GM13976 (cell line): ENCODE measurements around the gene PTTG1IP.

Experiments used
- DNase-seq: peaks from one replicate; pipeline ENCODE4 v3.0.0; 2012; ENCODE audit warnings: low spot score
- in situ Hi-C: fragments of 300-500 bp; cut with MboI; formaldehyde crosslinking; loops from one replicate; pipeline ENCODE4 v1.12.0; 2022; ENCODE audit warnings: low sequenced_read_pairs, mixed read lengths, inconsistent platforms; ENCODE audit not compliant: unreplicated experiment
- TF ChIP-seq, protein P1 (sequence below): IDR thresholded peaks from 2 replicates; pipeline ENCODE4 v1.5.1; 2012; ENCODE audit warnings: borderline replicate concordance, mild to moderate bottlenecking; ENCODE audit not compliant: insufficient read depth; ENCODE audit errors: extremely low read depth, missing control alignments, control extremely low read depth

PTTG1IP gene

DNA sequence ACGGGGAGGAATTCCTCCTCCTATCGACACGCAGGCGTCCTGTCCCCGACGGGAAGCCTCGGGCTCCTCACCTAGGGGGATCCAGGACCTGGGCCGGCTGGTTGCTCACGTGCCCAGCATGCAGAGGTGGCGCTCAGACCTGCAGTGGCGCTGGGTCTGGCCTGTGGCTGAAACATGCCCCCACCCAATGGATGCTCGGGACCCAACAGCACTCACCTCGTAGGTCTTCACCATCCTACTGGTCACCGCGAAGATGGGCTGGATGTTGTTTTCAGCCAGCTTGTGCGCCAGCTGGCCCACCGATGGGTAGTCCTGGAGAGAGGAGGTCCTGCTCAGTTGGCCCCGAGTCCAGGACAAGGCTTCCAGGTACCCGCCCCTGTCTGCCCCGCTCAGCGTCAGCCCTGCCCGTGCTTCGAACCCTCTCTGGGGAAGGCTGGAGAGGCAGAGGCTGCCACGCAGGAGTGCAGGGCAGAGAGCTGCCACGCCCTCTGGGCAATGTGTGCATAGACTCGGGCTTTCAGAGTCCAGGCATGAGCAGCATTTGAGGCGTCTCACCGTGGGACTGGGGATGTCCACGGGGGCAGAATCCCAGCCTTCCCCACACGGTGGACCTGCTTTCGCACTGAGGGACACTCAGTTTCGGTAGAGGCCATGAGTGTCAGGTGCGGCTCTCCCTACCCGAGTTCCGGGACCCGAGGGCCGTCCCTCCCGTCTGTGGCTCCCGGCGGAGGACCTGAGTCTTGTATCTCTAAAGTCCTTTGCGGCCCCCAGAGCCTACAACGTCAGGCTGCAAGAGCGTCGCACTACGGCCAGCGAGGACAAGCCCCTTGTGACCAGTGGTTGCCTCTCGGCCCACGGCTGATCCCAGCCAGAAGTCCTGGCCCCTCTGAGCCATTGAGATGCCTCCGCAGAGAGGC is 25.6 kb upstream of the PTTG1IP start:
- in situ Hi-C loops = loop anchor here (5.0 kb wide), 1 partner anchor 38 kb away; no protein-coding TSS in a partner anchor
- TF ChIP-seq, protein P1, sequence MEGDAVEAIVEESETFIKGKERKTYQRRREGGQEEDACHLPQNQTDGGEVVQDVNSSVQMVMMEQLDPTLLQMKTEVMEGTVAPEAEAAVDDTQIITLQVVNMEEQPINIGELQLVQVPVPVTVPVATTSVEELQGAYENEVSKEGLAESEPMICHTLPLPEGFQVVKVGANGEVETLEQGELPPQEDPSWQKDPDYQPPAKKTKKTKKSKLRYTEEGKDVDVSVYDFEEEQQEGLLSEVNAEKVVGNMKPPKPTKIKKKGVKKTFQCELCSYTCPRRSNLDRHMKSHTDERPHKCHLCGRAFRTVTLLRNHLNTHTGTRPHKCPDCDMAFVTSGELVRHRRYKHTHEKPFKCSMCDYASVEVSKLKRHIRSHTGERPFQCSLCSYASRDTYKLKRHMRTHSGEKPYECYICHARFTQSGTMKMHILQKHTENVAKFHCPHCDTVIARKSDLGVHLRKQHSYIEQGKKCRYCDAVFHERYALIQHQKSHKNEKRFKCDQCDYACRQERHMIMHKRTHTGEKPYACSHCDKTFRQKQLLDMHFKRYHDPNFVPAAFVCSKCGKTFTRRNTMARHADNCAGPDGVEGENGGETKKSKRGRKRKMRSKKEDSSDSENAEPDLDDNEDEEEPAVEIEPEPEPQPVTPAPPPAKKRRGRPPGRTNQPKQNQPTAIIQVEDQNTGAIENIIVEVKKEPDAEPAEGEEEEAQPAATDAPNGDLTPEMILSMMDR = no peak
- DNase-seq = no peak

DNA sequence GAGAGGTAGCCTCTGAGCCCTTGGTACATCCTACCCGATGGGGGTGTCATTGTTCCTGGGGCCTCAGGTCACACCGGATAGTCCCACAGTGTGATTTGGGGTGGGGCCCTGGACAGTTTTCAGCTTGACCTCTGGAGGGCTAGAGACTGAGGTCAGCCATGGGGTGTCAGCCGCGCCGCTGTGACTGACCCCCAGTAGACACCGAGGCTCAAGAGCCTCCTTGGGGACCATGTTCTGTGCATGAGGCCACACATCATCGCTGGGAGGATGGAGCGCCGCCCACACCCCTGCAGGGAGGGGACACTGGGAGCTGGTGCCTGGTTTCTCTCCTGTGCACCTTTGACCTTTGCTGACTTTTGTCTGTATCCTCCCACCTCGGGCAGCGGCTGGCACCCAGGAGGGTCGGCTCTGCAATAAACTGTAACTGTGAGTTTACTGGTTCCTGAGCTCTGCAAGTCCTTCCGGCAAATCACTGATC is 24.6 kb upstream of the PTTG1IP start:
- TF ChIP-seq, protein P1 = no peak
- no peak for DNase-seq
- in situ Hi-C loops = loop anchor here (5.0 kb wide), 1 partner anchor 39 kb away; no protein-coding TSS in a partner anchor

DNA sequence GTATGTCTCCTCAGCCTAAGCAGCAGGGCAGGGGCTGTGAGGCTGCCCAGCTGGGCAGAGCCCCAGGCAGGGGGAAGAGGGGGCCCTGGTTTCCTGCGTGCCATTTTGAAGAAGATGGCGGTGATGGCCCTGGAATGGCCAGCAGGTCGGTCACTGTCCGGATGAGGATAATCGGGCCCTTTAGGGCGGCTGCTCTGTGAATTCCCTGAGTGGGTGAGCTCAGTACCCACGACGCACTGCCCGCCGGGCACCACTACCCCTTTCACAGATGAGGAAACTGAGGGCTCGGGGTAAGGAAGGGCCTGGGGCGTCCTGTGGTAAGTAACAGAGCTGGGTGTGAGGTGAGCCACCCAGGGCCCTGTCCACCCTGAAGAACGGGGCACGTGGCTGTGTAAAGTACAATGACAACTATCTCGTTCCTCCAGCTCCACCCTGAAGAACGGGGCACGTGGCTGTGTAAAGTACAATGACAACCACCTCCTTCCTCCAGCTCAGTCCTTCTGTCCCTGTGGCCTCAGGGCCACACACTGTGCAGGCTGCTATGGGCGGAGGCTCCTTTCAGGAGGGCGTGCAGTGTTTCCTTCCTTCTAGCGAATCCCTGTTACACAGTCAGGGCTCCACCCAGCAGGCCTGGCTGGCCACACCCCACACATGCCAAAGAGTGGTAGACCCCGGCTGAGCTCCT is 24.0 kb upstream of the PTTG1IP start:
- TF ChIP-seq, protein P1 = no peak
- DNase-seq = no peak
- in situ Hi-C loops = loop anchor here (5.0 kb wide), 1 partner anchor 40 kb away; no protein-coding TSS in a partner anchor

DNA sequence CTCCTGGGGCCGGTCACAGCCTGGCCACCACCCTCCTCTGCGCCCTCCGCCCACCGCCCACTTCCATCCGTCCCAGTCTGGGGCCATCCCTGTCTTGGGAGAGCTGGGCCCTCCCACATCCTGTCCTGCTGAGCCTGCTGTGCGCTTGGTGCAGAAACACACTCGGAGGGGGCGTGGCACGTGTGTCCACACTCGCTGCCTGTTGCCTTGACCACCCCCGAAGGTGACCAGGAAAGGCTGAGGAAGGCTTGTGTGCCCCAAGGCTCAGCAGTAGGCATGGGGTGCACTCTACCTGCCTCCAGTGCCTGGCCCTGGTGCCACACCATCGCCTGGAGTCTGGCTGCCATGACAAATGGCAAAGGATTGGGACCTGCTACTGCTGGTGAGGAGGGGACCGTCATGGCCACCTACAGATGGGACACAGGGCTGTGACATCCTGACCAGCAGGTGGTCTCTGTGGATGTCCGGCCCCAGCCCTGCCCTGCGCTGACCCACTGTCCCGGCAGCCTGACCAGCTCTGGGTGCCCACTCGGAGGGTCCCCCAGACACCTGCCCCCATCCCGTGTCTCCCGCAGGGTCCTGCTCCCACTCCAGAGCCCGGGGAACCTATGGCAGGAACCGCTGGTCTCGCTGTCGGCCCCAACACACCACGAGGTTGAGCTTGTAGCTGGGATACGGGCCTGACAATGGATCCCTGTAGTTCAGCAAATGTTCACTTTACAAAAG is 23.2 kb upstream of the PTTG1IP start:
- in situ Hi-C loops = loop anchor here (5.0 kb wide), 1 partner anchor 41 kb away; no protein-coding TSS in a partner anchor
- DNase-seq = no peak
- TF ChIP-seq, protein P1 = no peak

DNA sequence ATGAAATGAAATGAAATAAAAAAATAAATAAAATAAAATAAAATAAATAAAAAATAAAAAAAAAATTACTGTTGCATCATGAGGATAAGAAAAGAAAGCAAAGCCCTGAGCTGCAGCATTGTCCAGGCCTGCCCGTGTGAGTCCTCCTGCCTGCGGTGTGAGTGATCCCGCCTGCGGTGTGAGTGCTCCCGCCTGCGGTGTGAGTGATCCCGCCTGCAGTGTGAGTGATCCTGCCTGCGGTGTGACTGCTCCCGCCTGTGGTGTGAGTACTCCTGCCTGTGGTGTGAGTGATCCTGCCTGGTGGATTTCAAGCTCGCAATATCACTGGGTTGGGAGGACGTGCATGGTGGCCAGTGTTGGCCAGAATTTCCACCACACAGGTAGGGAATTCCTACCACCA is 22.4 kb upstream of the PTTG1IP start:
- TF ChIP-seq, protein P1 = no peak
- DNase-seq = no peak
- in situ Hi-C loops = loop anchor here (5.0 kb wide), 1 partner anchor 41 kb away; no protein-coding TSS in a partner anchor

DNA sequence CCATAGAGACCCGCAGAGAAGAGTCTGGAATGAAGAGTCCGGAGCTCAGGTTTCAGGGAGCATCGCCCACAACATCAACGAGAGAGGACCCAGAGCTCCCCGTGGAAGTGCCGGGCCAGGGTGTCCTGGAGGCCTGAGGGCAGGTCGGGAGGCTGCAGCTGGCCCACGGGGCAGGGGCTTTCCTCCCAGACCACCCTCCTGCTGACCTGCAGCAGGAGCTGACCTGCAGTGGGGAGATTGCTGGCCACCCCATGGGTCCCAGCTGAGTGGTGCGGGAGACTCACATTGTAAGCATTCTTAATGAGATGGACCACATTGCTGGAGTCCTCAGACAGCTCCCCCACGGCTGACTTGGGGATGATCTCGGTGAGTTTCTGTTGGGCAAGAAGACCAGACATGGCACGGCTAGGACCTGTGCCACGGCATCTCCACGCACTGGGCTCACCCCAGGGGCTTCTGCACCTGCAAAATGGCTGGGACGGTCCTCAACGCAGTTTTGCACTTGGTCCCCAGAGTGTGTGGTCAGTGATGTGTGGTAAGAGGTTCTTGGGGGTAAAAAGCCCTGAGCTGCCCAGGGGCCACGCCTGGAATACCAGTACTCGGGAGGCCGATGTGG is 21.3 kb upstream of the PTTG1IP start:
- DNase-seq = no peak
- in situ Hi-C loops = loop anchor here (5.0 kb wide), 1 partner anchor 43 kb away; no protein-coding TSS in a partner anchor
- TF ChIP-seq, protein P1 = no peak
